Activated CD4-positive, alpha-beta T cell treated with anti-CD3 and anti-CD28 coated beads for 4 hours (primary cell): ENCODE measurements around the gene ATP8B2.
"Not testable (repeated sequence)": the region's sequence is repeated elsewhere in the genome, so short reads cannot be mapped to it uniquely, and the experiment has no call there.

Experiments used
- DNase-seq, 2 donors: peaks; one replicate each; pipeline ENCODE4 v3.0.0-alpha.2; 2020

Gene ATP8B2

GRCh38 chr1:154324241-154324640 lies 1.1 kb upstream of the ATP8B2 start:
- no peak for DNase-seq

- DNase-seq, result no peak
Observed at GRCh38 chr1:154325583-154326545, 539 bp downstream of the ATP8B2 start.

DNA sequence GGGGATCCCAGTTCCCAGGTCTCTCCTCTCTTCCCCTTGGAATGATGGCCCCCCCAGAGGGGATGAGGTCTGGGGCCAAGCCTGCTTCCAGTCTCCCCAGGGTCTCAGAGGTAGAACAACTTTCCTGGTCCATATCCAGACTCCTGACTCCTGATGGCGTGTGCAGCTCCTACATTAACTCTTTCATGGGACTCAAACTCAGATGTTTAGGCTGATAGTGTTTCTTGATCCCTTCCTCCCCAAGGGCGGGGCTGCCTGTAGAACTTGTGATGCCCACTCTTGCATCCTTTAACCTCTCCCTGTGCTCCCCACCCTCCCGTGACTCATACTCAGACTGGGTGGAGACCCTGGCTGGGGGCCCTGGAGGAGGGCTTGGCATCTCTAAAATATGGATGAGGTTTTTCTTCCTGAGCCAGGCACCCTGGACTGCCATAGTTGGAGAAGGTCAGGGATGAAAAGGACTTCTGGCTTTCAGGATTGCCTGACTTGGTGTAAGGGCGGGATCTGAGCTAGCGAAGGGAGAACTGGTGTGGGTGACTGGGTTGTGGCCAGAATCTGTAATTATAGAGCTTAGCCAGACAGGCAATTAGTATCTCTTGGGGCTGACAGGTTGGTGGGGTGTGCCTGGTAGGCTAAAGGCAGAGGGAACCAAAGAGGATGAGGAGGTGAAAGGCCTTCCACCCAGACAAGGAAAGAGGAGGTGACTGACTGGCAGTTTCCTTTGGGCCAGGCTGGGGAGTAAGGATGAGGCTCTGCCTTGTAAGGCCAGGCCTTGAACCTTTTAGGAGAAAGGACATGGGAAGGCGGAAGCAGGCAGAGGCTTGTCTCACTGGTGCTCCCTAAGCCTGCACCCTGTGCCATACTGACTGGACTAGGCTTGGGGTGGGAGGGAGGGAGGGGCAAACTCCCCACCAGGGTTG lies 1.5 kb downstream of the ATP8B2 start:
- DNase-seq, result peak in 1 of 2 donors; percentile 32

GRCh38 chr1:154327466-154328317 lies 2.4 kb downstream of the ATP8B2 start:
- no peak for DNase-seq

GRCh38 chr1:154328318-154329151 lies 3.2 kb downstream of the ATP8B2 start:
- DNase-seq, result peak; percentile 88 to 91

GRCh38 chr1:154329152-154329521 lies 3.8 kb downstream of the ATP8B2 start:
- no peak for DNase-seq

- peak in 1 of 2 donors; percentile 55 for DNase-seq
Observed at GRCh38 chr1:154329551-154330131, 4.3 kb downstream of the ATP8B2 start.

DNA sequence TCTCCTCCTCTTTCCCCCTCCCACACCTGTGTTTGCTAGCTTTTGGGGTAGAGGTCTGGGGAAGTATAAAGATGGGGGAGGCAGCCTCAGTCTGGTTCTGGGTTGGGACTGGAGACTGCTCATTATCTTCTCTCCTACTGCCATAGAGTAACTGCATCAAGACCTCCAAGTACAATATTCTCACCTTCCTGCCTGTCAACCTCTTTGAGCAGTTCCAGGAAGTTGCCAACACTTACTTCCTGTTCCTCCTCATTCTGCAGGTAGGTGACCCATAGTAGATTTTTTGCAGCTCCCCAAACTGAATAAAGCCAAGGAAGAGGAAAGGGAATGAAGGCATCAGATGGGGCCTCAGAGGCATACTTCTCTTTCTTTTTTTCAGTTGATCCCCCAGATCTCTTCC lies 5.3 kb downstream of the ATP8B2 start:
- DNase-seq, result no peak

DNA sequence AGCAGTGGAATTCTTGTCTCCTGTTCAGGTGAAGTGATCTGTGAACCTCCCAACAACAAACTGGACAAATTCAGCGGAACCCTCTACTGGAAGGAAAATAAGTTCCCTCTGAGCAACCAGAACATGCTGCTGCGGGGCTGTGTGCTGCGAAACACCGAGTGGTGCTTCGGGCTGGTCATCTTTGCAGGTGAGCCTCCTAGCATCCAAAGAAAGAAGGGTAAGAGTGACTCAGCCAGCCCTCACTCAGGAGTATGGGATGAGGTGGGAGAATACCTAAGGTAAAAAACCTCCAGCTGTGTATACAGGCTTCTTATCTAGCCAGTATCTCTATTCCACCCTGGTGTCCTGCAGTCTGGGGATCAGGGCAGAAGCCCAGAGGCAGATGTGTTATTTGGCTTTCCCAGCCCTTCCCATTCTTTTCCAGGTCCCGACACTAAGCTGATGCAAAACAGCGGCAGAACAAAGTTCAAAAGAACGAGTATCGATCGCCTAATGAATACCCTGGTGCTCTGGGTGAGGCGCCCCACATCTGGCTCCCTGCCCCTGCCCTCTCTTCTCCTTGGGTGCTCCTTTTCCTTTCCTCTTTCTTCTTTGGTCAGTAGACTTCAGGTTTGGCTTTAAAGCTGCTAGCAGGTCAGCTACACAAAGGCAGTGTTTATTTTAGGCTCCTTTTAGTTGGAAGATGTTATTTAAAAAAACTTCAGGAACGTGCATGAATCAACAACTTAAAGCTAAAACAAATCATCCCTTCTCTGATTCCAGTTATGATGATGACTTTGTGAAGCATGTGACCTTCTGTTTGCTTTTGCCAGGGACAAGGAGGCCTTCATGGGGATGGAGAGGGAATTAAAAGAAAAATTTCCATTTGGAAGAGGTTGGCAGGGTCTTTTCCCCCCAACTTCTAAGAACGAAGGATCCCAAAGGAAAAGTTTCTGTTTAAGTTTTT lies 9.0 kb downstream of the ATP8B2 start:
- no peak for DNase-seq

GRCh38 chr1:154335025-154335714 lies 9.8 kb downstream of the ATP8B2 start:
- DNase-seq, result peak; percentile 93 to 95

GRCh38 chr1:154337253-154337894 lies 12.0 kb downstream of the ATP8B2 start:
- no peak for DNase-seq

- no peak for DNase-seq
Observed at GRCh38 chr1:154338875-154339274, 13.6 kb downstream of the ATP8B2 start.

- DNase-seq, result not testable (repeated sequence)
Observed at GRCh38 chr1:154341366-154341765, 16.0 kb downstream of the ATP8B2 start.

DNA sequence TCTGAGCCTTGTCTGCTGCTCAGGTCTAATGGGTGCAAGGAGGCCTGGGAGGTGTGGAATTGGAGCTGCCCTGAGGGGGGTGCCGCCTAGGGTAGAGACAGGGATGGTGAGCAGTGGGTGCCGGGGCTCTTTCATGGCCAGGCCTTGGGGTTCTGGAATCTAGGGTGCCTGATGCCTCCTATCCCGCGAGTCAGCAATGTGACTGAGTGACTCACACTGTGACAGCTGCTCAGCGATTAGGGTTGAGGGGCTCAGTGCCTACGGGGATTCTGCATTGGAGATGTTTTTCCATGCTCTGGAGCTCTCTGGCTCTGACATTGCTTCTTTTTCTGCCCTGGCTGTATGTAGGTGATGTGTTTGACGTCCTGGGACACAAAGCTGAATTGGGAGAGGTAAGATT lies 16.8 kb downstream of the ATP8B2 start:
- peak; percentile 36 to 37 for DNase-seq

GRCh38 chr1:154342836-154343472 lies 17.6 kb downstream of the ATP8B2 start:
- DNase-seq, result peak; percentile 60 to 71

- peak; percentile 74 to 81 for DNase-seq
Observed at GRCh38 chr1:154344977-154345837, 19.9 kb downstream of the ATP8B2 start.

GRCh38 chr1:154346276-154346917 lies 21.1 kb downstream of the ATP8B2 start:
- DNase-seq, result no peak
